Stimulated activated naive CD4-positive, alpha-beta T cell treated with Interleukin-2 at 50 U/mL for 16 hours (primary cell): ENCODE data around the gene CYP2C18.
"Not testable (repeated sequence)": the region's sequence is repeated elsewhere in the genome, so short reads cannot be mapped to it uniquely, and the experiment has no call there.

ENCODE experiments used
- DNase-seq: peaks from one replicate; lab custom pipeline; 2025; lab: John Stamatoyannopoulos, UW

The CYP2C18 gene

DNA sequence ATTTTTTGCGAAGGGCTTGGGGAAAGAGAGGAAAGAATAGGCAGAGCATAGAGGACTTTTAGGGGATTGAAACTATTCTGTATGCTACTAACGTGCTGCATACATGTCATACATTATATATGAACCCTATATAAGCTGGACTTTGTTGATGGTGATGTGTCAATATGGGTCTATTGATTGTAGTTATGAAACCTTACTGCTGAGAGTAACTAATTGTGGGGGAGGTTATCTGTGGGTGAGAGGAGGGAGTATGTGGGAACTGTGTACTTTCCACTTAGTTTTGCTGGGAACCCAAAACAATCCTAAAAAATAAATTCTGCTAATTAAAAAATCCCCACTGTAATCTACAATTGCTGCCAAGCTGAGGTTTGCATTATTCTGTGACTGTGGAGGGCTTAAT, 63.6 kb downstream of the CYP2C18 start:
- DNase-seq: no peak

DNA sequence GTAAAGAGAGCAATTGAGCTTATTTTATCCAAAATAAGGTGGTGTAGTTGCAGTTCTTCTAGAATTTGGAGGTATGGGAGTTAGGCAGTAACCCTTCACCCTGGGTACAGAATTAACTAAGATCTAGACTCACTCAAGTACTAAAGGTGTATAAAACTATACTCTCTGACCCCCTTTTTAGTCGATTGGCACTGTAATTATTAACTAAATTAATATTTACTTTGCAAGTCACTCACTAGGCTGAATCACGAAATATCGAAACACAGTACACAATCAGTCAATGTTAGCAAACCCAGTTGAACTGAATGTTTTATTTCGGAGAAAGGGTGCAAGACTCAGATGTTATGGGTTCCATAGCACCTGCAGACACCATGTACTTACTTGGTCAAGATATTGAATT, 64.3 kb downstream of the CYP2C18 start:
- DNase-seq: no peak

DNA sequence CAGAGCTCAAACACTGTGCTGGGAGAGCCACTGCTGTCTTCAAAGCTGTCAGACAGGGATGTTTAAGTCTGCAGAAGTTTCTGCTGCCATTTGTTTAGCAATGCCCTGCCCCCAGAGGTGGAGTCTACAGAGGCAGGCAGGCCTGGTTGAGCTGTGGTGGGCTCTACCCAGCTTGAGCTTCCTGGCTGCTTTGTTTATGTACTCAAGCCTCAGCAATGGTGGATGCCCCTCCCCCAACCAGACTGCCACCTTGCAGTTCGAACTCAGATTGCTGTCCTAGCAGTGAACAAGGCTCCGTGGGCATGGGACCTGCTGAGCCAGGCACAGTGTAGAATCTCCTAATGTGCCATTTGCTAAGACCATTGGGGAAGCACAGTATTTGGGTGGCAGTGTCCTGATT, 74.4 kb downstream of the CYP2C18 start:
- DNase-seq: no peak

DNA sequence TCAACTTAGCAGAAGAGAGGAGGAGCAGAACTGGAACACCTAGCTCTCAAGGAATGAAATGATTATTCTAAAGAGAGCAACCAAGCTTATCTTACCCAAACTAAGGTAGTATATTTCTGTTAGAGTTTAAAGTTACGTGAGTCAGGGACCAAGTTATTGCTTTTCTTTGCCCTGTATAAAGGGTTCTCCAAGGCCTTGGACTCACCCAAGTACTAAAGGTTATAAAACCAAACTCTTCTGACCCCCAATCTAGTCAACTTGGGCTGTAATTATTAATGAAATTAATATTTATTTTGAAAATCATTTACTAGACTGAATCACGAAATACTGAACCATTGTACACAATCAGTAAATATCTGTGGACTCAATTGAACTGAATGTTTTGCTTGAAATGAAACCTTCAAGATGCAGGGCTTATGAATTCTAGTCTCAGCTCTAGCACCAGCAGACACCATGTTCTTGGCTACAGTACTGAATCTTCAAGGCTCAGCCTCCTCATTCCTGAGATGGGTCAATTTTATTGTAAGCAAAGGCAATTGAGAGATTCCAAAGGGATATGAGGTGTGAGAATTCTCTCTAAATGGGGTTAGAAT, 77.2 kb downstream of the CYP2C18 start:
- no peak for DNase-seq

DNA sequence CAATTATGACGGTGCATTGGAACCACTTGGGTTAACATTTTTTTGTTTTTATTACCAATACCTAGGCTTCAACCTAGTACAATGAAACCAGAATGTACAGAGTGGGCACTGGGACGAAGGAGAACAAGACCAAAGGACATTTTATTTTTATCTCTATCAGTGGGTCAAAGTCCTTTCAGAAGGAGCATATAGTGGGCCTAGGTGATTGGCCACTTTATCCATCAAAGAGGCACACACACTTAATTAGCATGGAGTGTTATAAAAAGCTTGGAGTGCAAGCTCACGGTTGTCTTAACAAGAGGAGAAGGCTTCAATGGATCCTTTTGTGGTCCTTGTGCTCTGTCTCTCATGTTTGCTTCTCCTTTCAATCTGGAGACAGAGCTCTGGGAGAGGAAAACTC, 78.9 kb downstream of the CYP2C18 start, which contains the start of gene CYP2C19:
Gene CYP2C19, plus strand, starts transcription at position 289 of the 400 bp plus-strand sequence. Its CDS starts 25 bp downstream, at position 314.
- no peak for DNase-seq

DNA sequence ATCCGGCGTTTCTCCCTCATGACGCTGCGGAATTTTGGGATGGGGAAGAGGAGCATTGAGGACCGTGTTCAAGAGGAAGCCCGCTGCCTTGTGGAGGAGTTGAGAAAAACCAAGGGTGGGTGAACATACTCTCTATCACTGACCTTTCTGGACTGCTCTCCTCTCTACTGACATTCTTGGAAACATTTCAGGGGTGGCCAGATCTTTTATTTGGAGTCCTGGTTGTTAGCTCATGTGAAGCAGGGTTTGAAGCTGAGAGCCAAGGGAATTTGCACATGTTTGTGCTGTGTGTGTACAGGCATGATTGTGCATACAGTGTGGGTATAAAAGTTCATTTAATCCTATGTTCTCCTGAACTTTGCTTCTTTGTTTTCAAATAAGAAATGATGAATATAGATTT, 91.9 kb downstream of the CYP2C18 start:
- DNase-seq: not testable (repeated sequence)

DNA sequence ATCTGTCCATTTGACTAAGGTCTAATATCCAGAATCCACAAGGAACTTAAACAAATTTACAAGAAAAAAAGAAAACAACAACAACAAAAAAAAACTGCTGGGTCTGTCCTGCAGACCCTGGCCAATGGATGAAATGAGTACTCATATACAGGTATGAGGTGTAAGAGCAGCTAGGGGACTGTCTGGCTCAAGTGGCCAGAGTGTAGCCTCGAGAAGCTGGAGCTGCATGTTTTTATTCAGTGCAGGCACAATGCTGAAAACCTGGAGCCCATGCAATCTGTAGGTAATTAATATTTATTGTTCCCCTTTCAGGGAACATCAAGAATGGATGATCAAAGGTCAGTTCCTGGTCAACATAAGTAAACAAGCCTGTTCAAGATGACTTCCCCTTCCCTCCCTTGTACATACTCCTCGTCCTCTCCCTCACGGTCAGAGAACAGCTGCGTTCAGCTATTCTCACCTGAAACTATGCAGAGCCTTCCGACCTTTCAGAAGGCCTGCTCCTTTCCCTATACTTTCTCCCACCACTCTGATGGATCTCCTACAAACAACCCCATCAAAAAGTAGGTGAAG, 94.4 kb downstream of the CYP2C18 start:
- DNase-seq: no peak

DNA sequence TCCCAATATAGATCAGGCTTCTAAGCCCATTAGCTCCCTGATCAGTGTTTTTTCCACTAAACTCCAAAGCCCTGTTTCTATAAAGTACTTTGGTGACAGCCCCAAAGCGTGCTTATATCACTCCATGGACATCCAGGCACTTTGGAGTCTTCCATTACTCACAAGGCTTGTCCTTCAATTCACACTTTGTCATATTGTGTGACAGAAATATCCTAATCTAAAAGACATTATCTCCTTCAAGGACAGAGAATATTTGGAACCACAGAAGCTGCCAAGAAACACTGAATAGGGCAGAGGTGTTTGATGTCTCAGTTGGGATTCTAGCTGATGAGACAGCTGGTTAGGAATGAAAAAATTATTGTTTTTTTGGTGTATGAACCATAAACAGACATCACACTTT, 97.3 kb downstream of the CYP2C18 start:
- no peak for DNase-seq

DNA sequence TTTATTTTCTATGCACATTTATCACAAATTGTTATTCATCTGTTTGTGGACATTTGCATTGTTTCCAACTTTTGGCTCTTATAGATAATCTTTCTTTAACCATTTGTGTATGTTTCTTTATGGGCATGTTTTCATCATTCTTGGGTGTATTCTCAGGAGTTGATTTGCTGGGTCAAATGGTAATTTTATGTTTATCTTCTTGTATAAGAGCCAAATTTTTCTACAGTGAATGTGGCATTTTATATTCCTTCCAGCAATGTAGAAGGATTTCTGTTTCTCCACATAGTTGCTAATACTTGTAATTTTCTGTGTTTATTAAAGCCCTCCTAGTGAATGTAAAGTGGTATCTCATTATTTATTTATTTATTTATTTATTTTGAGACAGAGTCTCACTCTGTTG, 100.7 kb downstream of the CYP2C18 start:
- no peak for DNase-seq

DNA sequence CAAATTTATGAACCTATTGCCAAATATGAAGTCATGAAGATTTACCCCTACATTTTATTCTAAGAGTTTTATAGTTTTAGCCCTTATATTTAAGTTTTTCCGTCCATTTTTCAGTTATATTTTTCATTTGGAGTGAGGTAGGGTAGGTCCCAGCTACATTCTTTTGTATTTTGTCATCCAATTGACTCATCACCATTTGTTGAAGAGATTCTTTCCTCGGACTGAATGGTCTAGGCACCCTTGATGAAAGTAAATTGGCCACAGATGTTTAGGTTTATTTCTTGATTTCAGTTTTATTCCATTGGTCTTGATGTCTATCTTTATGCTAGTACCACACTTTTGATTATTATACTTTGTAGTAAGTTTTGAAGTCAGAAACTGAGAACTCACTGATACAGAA, 101.7 kb downstream of the CYP2C18 start:
- DNase-seq: no peak
